Activated CD4-positive, alpha-beta T cell treated with anti-CD3 and anti-CD28 coated beads, Interleukin-2, amount 10 ng/mL, durations not matched to agents 7 days and 5 days (primary cell): ENCODE measurements around the gene FYN. TPM values are rescaled to one million over a fixed set of nuclear protein-coding genes. Genes with fewer than 3 reads are reported as not detected.

Experiments
- CTCF ChIA-PET: fragments of 350-600 bp; sonication (Branson Sonifier 250); formaldehyde crosslinking; loops from one replicate; lab custom pipeline; 2021; ENCODE audit warnings: antibody characterized with exemption; lab: Charles Lee
- POLR2A ChIA-PET: fragments of 350-600 bp; sonication (Branson Sonifier 250); formaldehyde crosslinking; loops from one replicate; lab custom pipeline; 2021; ENCODE audit warnings: antibody characterized with exemption; lab: Charles Lee
- DNase-seq: peaks from one replicate; pipeline ENCODE4 v3.0.0-alpha.2; 2020
- H3K27ac Mint-ChIP-seq: one replicate; pipeline ENCODE4 v1.8.0; 2021; ENCODE audit warnings: mild to moderate bottlenecking, moderate library complexity, mixed read lengths
- H3K27me3 Mint-ChIP-seq: one replicate; pipeline ENCODE4 v1.8.0; 2021; ENCODE audit warnings: mixed read lengths
- H3K36me3 Mint-ChIP-seq: one replicate; pipeline ENCODE4 v1.8.0; 2021; ENCODE audit warnings: low read depth, mixed read lengths
- H3K4me1 Mint-ChIP-seq: one replicate; pipeline ENCODE4 v1.8.0; 2021; ENCODE audit warnings: mixed read lengths
- H3K4me3 Mint-ChIP-seq: one replicate; pipeline ENCODE4 v1.8.0; 2021; ENCODE audit warnings: mild to moderate bottlenecking, moderate library complexity, mixed read lengths
- H3K9me3 Mint-ChIP-seq: one replicate; pipeline ENCODE4 v1.8.0; 2021; ENCODE audit warnings: mixed read lengths
- total RNA-seq, 2 experiments: library from RNA; stranded (reverse); gene quantifications; one replicate each; pipeline ENCODE4 v1.2.3, GENCODE V29; 2021

Gene FYN
- total RNA-seq, 2 experiments from 2014 or later, result 179 to 225 TPM

DNA sequence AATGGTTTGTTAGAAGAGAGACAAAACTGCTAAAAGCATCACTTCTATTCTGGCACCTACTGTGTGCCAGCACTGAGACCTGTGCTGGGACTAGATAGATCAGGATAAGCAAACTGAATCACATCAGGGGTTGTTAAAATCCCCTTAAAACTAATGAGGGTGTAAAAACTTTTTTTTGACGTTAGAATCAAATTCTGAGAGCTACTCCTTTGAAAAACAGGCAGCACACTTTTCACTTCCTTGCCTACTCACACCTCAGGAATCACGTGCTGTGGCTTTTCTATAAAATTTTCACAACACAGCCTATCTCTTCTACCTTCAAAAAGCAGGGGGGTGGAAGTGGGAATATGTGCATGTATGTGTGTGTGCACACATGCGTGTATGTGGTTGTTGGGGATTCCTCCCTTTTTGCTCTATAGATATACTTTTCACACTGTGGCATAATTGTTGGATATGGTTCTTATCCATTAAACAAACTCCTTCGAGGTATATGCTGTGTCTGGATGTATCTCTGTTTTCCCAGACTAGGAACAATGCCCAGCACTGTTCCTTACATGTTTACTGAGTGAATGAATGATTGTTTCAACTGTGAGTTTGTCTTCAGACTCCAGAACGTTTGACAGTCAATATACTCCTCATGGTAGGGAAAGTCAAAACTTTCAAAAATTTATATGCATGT, 105.4 kb downstream of the FYN start:
- peaks cover 59% of the 10 kb centered on the region for H3K36me3 Mint-ChIP-seq
- peak overlapping the region; percentile 11 for H3K4me3 Mint-ChIP-seq

DNA sequence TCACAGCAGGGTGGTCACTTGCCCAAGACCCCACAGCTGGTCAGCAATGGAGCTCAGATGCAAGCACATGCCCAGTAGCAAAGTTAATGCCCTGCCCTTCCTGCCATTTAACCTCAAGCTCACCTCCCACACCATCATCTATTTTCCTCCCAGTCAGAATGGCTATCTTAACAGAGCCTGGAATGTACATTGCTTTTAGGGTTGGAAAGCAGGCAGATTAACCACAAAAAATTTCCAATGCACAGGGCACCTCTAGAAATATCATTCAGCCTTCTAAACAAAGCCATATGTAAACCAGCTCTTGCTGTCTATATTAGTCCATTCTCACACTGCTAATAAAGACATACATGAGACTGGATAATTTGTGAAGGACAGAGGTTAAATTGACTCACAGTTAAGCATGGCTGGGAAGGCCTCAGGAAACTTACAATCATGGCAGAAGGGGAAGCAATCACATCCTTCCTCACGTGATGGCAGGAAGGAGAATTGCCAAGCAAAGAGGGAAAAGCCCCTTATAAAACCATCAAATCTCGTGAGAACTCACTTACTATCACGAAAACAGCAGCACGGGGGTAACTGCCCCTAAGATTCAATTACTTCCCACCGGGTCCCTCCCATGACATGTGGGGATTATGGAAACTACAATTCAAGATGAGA, 106.9 kb downstream of the FYN start:
- no peaks in the 10 kb centered on the region for H3K27me3 Mint-ChIP-seq
- POLR2A ChIA-PET, result no interaction called here
- H3K36me3 Mint-ChIP-seq, result peaks cover 61% of the 10 kb centered on the region
- CTCF ChIA-PET, result interaction anchor here (1.5 to 1.6 kb wide), 2 partner anchors 11 to 15 kb away, joined by 3 to 7 read pairs; no protein-coding TSS in a partner anchor
- no peak overlapping the region for H3K4me3 Mint-ChIP-seq
- DNase-seq, result no peak
- H3K9me3 Mint-ChIP-seq, result peaks cover 11% of the 10 kb centered on the region
- peak overlapping the region; percentile 91 for H3K27ac Mint-ChIP-seq
- H3K4me1 Mint-ChIP-seq, result peaks cover 99% of the 10 kb centered on the region

More for the DNA sequence above, 105.4 kb downstream of the FYN start:
- no peaks in the 10 kb centered on the region for H3K27me3 Mint-ChIP-seq
- H3K27ac Mint-ChIP-seq, result peak overlapping the region; percentile 91
- peaks cover 91% of the 10 kb centered on the region for H3K4me1 Mint-ChIP-seq
- POLR2A ChIA-PET, result no interaction called here
- peak; percentile 34 for DNase-seq
- CTCF ChIA-PET, result interaction anchor here (0.8 to 1.6 kb wide), 7 partner anchors 9 to 101 kb away, joined by 3 to 7 read pairs (median 3); no protein-coding TSS in a partner anchor
- peaks cover 11% of the 10 kb centered on the region for H3K9me3 Mint-ChIP-seq

GRCh38 chr6:111765763-111766162, 107.5 kb downstream of the FYN start:
- Mint-ChIP-seq H3K4me1 (peaks cover 99% of the 10 kb centered on the region), H3K36me3 (peaks cover 59% of the 10 kb centered on the region), H3K9me3 (peaks cover 11% of the 10 kb centered on the region), H3K27ac (peak overlapping the region; percentile 91), H3K4me3 (no peak overlapping the region), H3K27me3 (no peaks in the 10 kb centered on the region)
- POLR2A ChIA-PET, result no interaction called here
- no peak for DNase-seq
- CTCF ChIA-PET, result no interaction called here

- Mint-ChIP-seq H3K27me3 (no peaks in the 10 kb centered on the region), H3K4me1 (peaks cover 100% of the 10 kb centered on the region), H3K9me3 (peaks cover 6% of the 10 kb centered on the region), H3K4me3 (peak overlapping the region; percentile 17), H3K36me3 (peaks cover 52% of the 10 kb centered on the region), H3K27ac (peak overlapping the region; percentile 91)
- DNase-seq, result peak; percentile 47
- POLR2A ChIA-PET, result interaction anchor here (0.6 kb wide), 1 partner anchor 39 kb away, joined by 5 read pairs; no protein-coding TSS in a partner anchor
- CTCF ChIA-PET, result interaction anchor here (0.7 to 3.9 kb wide), 13 partner anchors 10 to 229 kb away, joined by 3 to 23 read pairs (median 3); no protein-coding TSS in a partner anchor
Observed at GRCh38 chr6:111764238-111765175, 108.7 kb downstream of the FYN start.

GRCh38 chr6:111763381-111763780, 109.9 kb downstream of the FYN start:
- ChIA-PET CTCF (interaction anchor here (0.8 to 3.9 kb wide), 11 partner anchors 11 to 280 kb away, joined by 3 to 23 read pairs (median 3); partner anchors contain the start of gene REV3L), POLR2A (interaction anchor here (0.6 kb wide), 2 partner anchors 40 to 111 kb away, joined by 3 to 5 read pairs; no protein-coding TSS in a partner anchor)
- Mint-ChIP-seq H3K27me3 (no peaks in the 10 kb centered on the region), H3K4me3 (no peak overlapping the region), H3K36me3 (peaks cover 55% of the 10 kb centered on the region), H3K9me3 (peaks cover 6% of the 10 kb centered on the region), H3K4me1 (peaks cover 100% of the 10 kb centered on the region), H3K27ac (no peak overlapping the region)
- DNase-seq, result no peak

GRCh38 chr6:111761783-111762312, 111.4 kb downstream of the FYN start:
- H3K9me3 Mint-ChIP-seq, result peaks cover 6% of the 10 kb centered on the region
- no peak for DNase-seq
- peaks cover 99% of the 10 kb centered on the region for H3K4me1 Mint-ChIP-seq
- CTCF ChIA-PET, result interaction anchor here (1.2 to 3.9 kb wide), 6 partner anchors 9 to 56 kb away, joined by 4 to 23 read pairs (median 5); no protein-coding TSS in a partner anchor
- POLR2A ChIA-PET, result interaction anchor here (0.8 kb wide), 1 partner anchor 15 kb away, joined by 4 read pairs; no protein-coding TSS in a partner anchor
- peaks cover 61% of the 10 kb centered on the region for H3K36me3 Mint-ChIP-seq
- H3K4me3 Mint-ChIP-seq, result peak overlapping the region; percentile 48
- H3K27ac Mint-ChIP-seq, result peak overlapping the region; percentile 95
- no peaks in the 10 kb centered on the region for H3K27me3 Mint-ChIP-seq

DNA sequence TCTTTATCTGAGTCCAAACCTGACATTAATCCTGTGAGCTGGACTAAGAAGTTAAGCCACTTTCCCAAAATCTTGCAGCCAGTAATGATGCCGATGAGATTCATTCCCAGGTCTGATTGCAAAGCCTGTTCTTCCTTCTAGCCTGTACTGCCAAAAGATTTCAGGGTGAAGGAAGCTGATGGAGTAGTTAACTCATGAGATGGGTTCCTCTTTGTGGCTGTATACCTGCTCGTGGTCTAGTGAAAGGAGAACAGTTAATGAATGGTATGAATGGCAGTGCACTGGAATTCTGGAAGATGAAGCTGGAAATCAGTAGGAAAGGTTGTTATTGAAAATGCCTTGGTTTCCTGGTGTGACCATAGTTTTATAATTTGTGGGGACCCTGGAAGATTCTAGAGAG, 112.0 kb downstream of the FYN start:
- peaks cover 56% of the 10 kb centered on the region for H3K36me3 Mint-ChIP-seq
- ChIA-PET CTCF (interaction anchor here (1.4 to 2.3 kb wide), 5 partner anchors 9 to 57 kb away, joined by 4 to 16 read pairs (median 6); no protein-coding TSS in a partner anchor), POLR2A (no interaction called here)
- peak overlapping the region; percentile 48 for H3K4me3 Mint-ChIP-seq
- peaks cover 95% of the 10 kb centered on the region for H3K4me1 Mint-ChIP-seq
- H3K9me3 Mint-ChIP-seq, result peaks cover 4% of the 10 kb centered on the region
- H3K27ac Mint-ChIP-seq, result peak overlapping the region; percentile 95
- no peaks in the 10 kb centered on the region for H3K27me3 Mint-ChIP-seq
- DNase-seq, result no peak

DNA sequence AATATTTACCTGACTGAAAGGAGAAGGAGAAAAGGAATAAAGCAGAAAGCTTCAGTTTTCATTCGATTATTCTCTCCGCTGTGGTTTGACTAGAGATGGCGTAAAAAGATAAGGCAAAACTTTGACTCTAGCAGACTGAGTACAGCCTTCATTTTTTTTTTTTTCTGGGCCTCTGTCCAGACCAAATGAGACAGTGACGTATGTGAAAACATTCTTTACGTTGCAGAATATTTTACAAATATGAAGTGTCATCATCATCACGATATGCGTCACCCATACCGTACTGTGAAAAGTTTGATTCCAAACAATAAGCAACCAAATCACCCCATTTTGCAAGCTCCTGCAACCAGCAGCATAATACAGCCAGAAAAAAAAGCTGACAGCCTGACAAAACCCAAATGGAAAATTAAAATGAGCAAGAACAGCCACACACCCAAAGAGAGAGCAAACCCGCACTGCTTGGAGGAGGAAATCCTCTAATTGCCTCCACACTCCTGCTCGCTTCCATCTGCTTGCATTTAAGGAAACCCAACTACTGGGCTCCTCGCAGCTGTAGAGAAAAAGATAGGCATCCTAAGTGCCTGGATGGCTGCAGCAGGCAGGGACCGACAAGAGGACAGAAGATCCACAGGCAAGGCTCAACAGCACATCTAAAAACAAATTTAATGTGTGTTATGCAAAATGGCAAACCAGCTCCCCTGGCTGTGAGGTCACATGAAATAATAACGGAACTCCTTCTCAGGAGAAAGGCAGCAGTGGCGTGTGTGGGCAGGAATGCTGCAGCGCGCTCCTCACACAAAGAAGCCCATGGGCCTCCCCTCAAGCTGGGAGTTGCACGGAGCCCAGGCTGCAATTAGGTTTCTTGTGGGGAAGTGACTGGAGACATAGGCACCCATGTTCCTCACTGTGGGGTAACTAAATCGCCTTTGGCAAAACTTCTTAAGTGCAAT, 113.1 kb downstream of the FYN start:
- POLR2A ChIA-PET, result interaction anchor here (0.6 kb wide), 2 partner anchors 15 to 69 kb away, joined by 3 read pairs; no protein-coding TSS in a partner anchor
- peaks cover 94% of the 10 kb centered on the region for H3K4me1 Mint-ChIP-seq
- H3K36me3 Mint-ChIP-seq, result peaks cover 48% of the 10 kb centered on the region
- peak; percentile 63 for DNase-seq
- CTCF ChIA-PET, result interaction anchor here (0.6 to 2.3 kb wide), 10 partner anchors 9 to 283 kb away, joined by 3 to 16 read pairs (median 4); no protein-coding TSS in a partner anchor
- H3K4me3 Mint-ChIP-seq, result peak overlapping the region; percentile 71
- peak overlapping the region; percentile 95 for H3K27ac Mint-ChIP-seq
- H3K27me3 Mint-ChIP-seq, result no peaks in the 10 kb centered on the region
- H3K9me3 Mint-ChIP-seq, result peaks cover 3% of the 10 kb centered on the region

DNA sequence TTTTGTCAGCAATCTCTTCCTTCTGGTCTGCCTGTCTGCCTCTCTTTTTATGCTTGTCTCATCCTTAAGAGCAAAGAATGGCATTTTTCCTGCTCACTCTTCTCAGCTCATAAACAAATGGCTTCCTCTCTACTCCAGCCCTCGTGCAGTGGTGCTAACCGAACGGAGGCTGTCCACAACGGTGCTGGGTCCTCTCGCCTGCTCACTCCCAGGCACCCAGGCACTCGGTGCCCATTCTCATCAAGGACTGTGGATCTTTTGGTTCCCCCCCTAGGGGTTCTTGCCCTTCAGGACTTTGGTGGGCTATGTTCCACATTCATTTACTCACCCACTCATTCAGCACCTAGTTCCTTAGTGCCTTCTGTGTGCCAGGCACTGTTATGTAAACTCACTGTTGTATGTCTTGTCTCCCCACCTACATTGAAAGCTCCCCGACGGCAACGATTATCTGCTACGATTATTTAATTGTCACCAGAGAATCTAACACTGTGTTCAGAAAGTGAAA, 113.9 kb downstream of the FYN start:
- Mint-ChIP-seq H3K4me1 (peaks cover 93% of the 10 kb centered on the region), H3K27ac (peak overlapping the region; percentile 95), H3K27me3 (no peaks in the 10 kb centered on the region), H3K4me3 (peak overlapping the region; percentile 71), H3K9me3 (no peaks in the 10 kb centered on the region), H3K36me3 (peaks cover 44% of the 10 kb centered on the region)
- CTCF ChIA-PET, result interaction anchor here (0.6 to 2.3 kb wide), 9 partner anchors 8 to 284 kb away, joined by 3 to 16 read pairs (median 4); no protein-coding TSS in a partner anchor
- DNase-seq, result peak; percentile 33
- POLR2A ChIA-PET, result interaction anchor here (0.6 kb wide), 2 partner anchors 16 to 70 kb away, joined by 3 read pairs; no protein-coding TSS in a partner anchor

DNA sequence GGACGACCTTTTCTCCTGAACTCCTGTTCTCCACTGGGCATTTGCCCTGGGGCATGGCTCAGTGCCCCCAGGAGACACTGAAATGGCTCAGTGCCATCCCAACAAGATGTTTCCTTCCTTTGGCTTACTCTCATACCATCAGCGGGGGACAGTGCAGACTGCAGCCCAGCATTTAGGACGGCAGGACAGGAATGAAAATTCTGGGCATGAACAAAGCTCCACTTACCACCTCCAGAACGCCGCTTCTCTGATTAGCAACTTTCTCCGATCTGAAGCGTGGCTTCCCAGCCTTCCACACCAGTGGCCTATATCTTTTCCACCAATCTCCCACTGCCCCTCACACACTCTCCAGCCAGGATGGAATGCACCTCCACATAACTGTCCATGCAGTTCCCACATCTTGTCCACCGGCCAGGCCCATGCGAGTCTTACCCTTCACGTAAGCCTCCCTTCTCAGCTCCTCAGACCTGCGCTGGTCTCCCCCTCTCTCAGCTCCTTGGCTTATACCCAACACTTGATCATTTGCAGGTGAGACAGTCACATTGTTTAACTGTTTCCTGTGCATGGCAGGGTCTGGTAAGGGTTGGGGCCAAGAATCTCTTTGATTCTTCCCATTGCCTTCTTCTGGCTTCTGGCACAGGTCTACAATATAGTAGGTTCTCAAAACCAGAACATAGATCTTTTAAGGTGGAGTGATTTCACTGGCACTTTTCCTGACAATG, 114.5 kb downstream of the FYN start:
- CTCF ChIA-PET, result interaction anchor here (1.1 to 1.3 kb wide), 3 partner anchors 85 to 109 kb away, joined by 3 to 6 read pairs (median 4); no protein-coding TSS in a partner anchor
- Mint-ChIP-seq H3K36me3 (peaks cover 48% of the 10 kb centered on the region), H3K4me3 (peak overlapping the region; percentile 71), H3K27me3 (no peaks in the 10 kb centered on the region), H3K27ac (peak overlapping the region; percentile 95), H3K9me3 (no peaks in the 10 kb centered on the region), H3K4me1 (peaks cover 93% of the 10 kb centered on the region)
- POLR2A ChIA-PET, result no interaction called here
- no peak for DNase-seq
